ENCODE data around the gene PSMF1. TPM values are rescaled to one million over a fixed set of nuclear protein-coding genes. Genes with fewer than 3 reads are reported as not detected.

PSMF1 gene
- total and polyA plus RNA-seq, 2 donors (not counting 1 experiment from before 2014, with no cell fraction given): 26.4 to 141 TPM

- Histone ChIP-seq H3K4me3 (replicated peaks in 1 of 4; ENCODE audit: control extremely low read depth in 1 of 4, insufficient read depth in 1 of 4, low read depth in 3 of 4, low read length in 4 of 4) (no peak overlapping the region), H3K27me3 (ENCODE audit: control insufficient read depth, insufficient read depth, low read length) (peaks cover 16% of the 10 kb centered on the region), H3K27ac (ENCODE audit: insufficient read depth, low read length) (no peak overlapping the region), H3K4me2 (ENCODE audit: extremely low read depth, insufficient read depth, low read length) (no peak overlapping the region), H3K4me1 (ENCODE audit: control insufficient read depth, extremely low read depth, insufficient read depth, low read length) (no peaks in the 10 kb centered on the region), H4K20me1 (ENCODE audit: control insufficient read depth, extremely low read depth, insufficient read depth, low read length) (no peaks in the 10 kb centered on the region), H3K9ac (ENCODE audit: insufficient read depth, low read length) (no peak overlapping the region), H2AFZ (ENCODE audit: low read length) (no peak overlapping the region), H3K79me2 (ENCODE audit: control insufficient read depth, insufficient read depth, low read length) (no peaks in the 10 kb centered on the region), H3K36me3 (ENCODE audit: control insufficient read depth, insufficient read depth, low read length) (no peaks in the 10 kb centered on the region), H3K9me3 (ENCODE audit: control insufficient read depth, insufficient read depth, low read depth, low read length) (no peaks in the 10 kb centered on the region)
- TF ChIP-seq CTCF (conservative IDR thresholded peaks at IDR 0.05 in 1 of 2, IDR thresholded peaks at IDR 0.05 in 1 of 2; ENCODE audit: low read depth in 1 of 2, low read length in 2 of 2) (no peak), EZH2 (IDR thresholded peaks at IDR 0.05; ENCODE audit: low read length, missing control alignments) (no peak)
- no peak for DNase-seq (ENCODE audit: low read depth in 2 of 2)
These were observed 60.2 kb downstream of the PSMF1 start for GRCh38 chr20:1178623-1179022.

GRCh38 chr20:1180949-1181348 is 62.5 kb downstream of the PSMF1 start:
- no peaks in the 10 kb centered on the region for H3K9me3 ChIP-seq (ENCODE audit: control insufficient read depth, insufficient read depth, low read depth, low read length)
- no peak overlapping the region for H3K4me3 ChIP-seq (replicated peaks in 1 of 4; ENCODE audit: control extremely low read depth in 1 of 4, insufficient read depth in 1 of 4, low read depth in 3 of 4, low read length in 4 of 4)
- no peak overlapping the region for H3K9ac ChIP-seq (ENCODE audit: insufficient read depth, low read length)
- no peaks in the 10 kb centered on the region for H4K20me1 ChIP-seq (ENCODE audit: control insufficient read depth, extremely low read depth, insufficient read depth, low read length)
- H3K27me3 ChIP-seq (ENCODE audit: control insufficient read depth, insufficient read depth, low read length): peaks cover 30% of the 10 kb centered on the region
- no peaks in the 10 kb centered on the region for H3K36me3 ChIP-seq (ENCODE audit: control insufficient read depth, insufficient read depth, low read length)
- no peaks in the 10 kb centered on the region for H3K79me2 ChIP-seq (ENCODE audit: control insufficient read depth, insufficient read depth, low read length)
- H3K4me2 ChIP-seq (ENCODE audit: extremely low read depth, insufficient read depth, low read length): no peak overlapping the region
- H3K27ac ChIP-seq (ENCODE audit: insufficient read depth, low read length): no peak overlapping the region
- TF ChIP-seq CTCF (conservative IDR thresholded peaks at IDR 0.05 in 1 of 2, IDR thresholded peaks at IDR 0.05 in 1 of 2; ENCODE audit: low read depth in 1 of 2, low read length in 2 of 2) (no peak), EZH2 (IDR thresholded peaks at IDR 0.05; ENCODE audit: low read length, missing control alignments) (no peak)
- DNase-seq (ENCODE audit: low read depth in 2 of 2): no peak
- no peak overlapping the region for H2AFZ ChIP-seq (ENCODE audit: low read length)
- no peaks in the 10 kb centered on the region for H3K4me1 ChIP-seq (ENCODE audit: control insufficient read depth, extremely low read depth, insufficient read depth, low read length)

- Histone ChIP-seq H3K9ac (ENCODE audit: insufficient read depth, low read length) (no peak overlapping the region), H3K9me3 (ENCODE audit: control insufficient read depth, insufficient read depth, low read depth, low read length) (no peaks in the 10 kb centered on the region), H3K4me1 (ENCODE audit: control insufficient read depth, extremely low read depth, insufficient read depth, low read length) (no peaks in the 10 kb centered on the region), H3K36me3 (ENCODE audit: control insufficient read depth, insufficient read depth, low read length) (no peaks in the 10 kb centered on the region), H3K4me3 (replicated peaks in 1 of 4; ENCODE audit: control extremely low read depth in 1 of 4, insufficient read depth in 1 of 4, low read depth in 3 of 4, low read length in 4 of 4) (no peak overlapping the region), H3K27me3 (ENCODE audit: control insufficient read depth, insufficient read depth, low read length) (peaks cover 33% of the 10 kb centered on the region), H2AFZ (ENCODE audit: low read length) (no peak overlapping the region), H3K27ac (ENCODE audit: insufficient read depth, low read length) (no peak overlapping the region), H4K20me1 (ENCODE audit: control insufficient read depth, extremely low read depth, insufficient read depth, low read length) (no peaks in the 10 kb centered on the region), H3K79me2 (ENCODE audit: control insufficient read depth, insufficient read depth, low read length) (no peaks in the 10 kb centered on the region), H3K4me2 (ENCODE audit: extremely low read depth, insufficient read depth, low read length) (no peak overlapping the region)
- no peak for TF ChIP-seq EZH2 (IDR thresholded peaks at IDR 0.05; ENCODE audit: low read length, missing control alignments)
- no peak for TF ChIP-seq CTCF (conservative IDR thresholded peaks at IDR 0.05 in 1 of 2, IDR thresholded peaks at IDR 0.05 in 1 of 2; ENCODE audit: low read depth in 1 of 2, low read length in 2 of 2)
- DNase-seq (ENCODE audit: low read depth in 2 of 2): no peak
These were observed 63.7 kb downstream of the PSMF1 start for GRCh38 chr20:1182106-1182505.

Data from fibroblast of lung (primary cell).